ENCODE measurements around the gene RHOBTB1.

DNA sequence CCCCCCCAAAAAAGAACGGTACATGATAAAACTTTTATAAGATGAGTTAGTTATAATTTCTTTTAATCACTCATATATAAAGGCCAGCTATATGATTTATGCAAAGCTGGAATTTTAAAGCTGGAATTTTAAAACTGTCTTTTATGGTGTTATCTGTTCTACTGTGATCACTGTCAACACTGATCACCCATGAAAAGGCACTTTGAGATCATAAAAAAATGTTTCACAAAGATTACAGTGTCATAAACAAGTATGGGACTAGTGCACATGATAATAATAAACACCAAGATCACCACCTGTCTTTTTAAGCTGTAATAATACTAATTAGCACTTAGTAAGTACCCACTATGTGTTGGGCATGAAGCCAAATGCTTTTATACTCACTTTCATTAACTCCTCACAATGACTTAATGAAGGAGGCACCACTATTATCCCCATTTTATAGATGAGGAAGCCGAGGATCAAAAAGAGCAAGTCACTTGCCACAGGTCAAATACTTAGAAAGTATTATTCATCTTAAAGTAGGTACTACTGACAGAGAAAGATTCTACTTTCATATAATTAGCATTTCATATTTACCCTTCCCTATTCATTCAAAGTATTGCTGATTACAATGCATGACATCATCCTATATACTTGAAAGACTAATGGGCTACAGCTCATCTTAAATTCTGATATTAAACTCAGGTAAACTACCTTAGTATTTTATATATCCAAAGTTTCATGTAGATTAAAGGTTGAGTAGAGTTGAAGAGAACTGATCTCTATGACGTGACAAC is 8.3 kb upstream of the RHOBTB1 start:
- no peak for TF ChIP-seq POLR2A (IDR thresholded peaks at IDR 0.05; ENCODE audit: extremely low read depth, insufficient read length)
- TF ChIP-seq MAX (IDR thresholded peaks at IDR 0.05; ENCODE audit: low read depth, low read length): no peak
